MM.1S (cell line): ENCODE measurements around the gene CREB5.

ENCODE experiments used
- DNase-seq: peaks from one replicate; pipeline ENCODE4 v3.0.0-alpha.2; 2015
- H2AFZ ChIP-seq: fragments of 300-600 bp; sonication (generic); 2 replicates; pipeline ENCODE4 v1.6.0; 2016; ENCODE audit warnings: antibody characterized with exemption, low read length
- H3F3A ChIP-seq: fragments of 300-600 bp; sonication (generic); 2 replicates; pipeline ENCODE4 v1.6.1; 2016; ENCODE audit warnings: mild to moderate bottlenecking, antibody characterized with exemption, low read length, moderate library complexity, mixed read lengths; ENCODE audit not compliant: insufficient read depth
- H3K27ac ChIP-seq: fragments of 300-600 bp; sonication (generic); 2 replicates; pipeline ENCODE4 v1.5.1; 2016; ENCODE audit warnings: mild to moderate bottlenecking, low read length
- H3K27me3 ChIP-seq: fragments of 300-600 bp; sonication (generic); replicated peaks from 2 replicates; pipeline ENCODE4 v1.6.0; 2016; ENCODE audit warnings: low read length; ENCODE audit not compliant: insufficient read depth
- H3K36me3 ChIP-seq: fragments of 300-600 bp; sonication (generic); replicated peaks from 2 replicates; pipeline ENCODE4 v1.6.1; 2016; ENCODE audit warnings: mild to moderate bottlenecking, low read length, mixed read lengths; ENCODE audit not compliant: insufficient read depth
- H3K4me1 ChIP-seq: fragments of 300-600 bp; sonication (generic); 2 replicates; pipeline ENCODE4 v1.6.1; 2016; ENCODE audit warnings: low read length, mixed read lengths
- H3K4me2 ChIP-seq: fragments of 300-600 bp; sonication (generic); 2 replicates; pipeline ENCODE4 v1.6.0; 2016; ENCODE audit warnings: low read depth, low read length
- H3K4me3 ChIP-seq: fragments of 300-600 bp; sonication (generic); 2 replicates; pipeline ENCODE4 v1.5.1; 2016; ENCODE audit warnings: low read length, mixed read lengths
- H3K79me2 ChIP-seq: fragments of 300-600 bp; sonication (generic); 2 replicates; pipeline ENCODE4 v1.6.1; 2016; ENCODE audit warnings: mixed run types, low read length, mixed read lengths
- H3K9ac ChIP-seq: fragments of 300-600 bp; sonication (generic); 2 replicates; pipeline ENCODE4 v1.6.1; 2016; ENCODE audit warnings: low read length, mixed read lengths
- H3K9me2 ChIP-seq: fragments of 300-600 bp; sonication (generic); replicated peaks from 2 replicates; pipeline ENCODE4 v1.6.1; 2016; ENCODE audit warnings: mild to moderate bottlenecking, low read length, mixed read lengths; ENCODE audit not compliant: insufficient read depth
- H3K9me3 ChIP-seq: fragments of 300-600 bp; sonication (generic); replicated peaks from 2 replicates; pipeline ENCODE4 v1.6.1; 2016; ENCODE audit warnings: mild to moderate bottlenecking, low read length, mixed read lengths; ENCODE audit not compliant: insufficient read depth
- H4K20me1 ChIP-seq: fragments of 300-600 bp; sonication (generic); 2 replicates; pipeline ENCODE4 v1.6.1; 2016; ENCODE audit warnings: mild to moderate bottlenecking, low read length, moderate library complexity, mixed read lengths; ENCODE audit not compliant: insufficient read depth
- CTCF ChIP-seq: fragments of 300-600 bp; sonication (generic); IDR thresholded peaks from 2 replicates; pipeline ENCODE4 v1.5.1; 2016; ENCODE audit warnings: antibody characterized with exemption, low read length, mixed read lengths
- EZH2 ChIP-seq: fragments of 300-600 bp; sonication (generic); optimal IDR thresholded peaks from 2 replicates; pipeline ENCODE3; 2017; ENCODE audit warnings: low read depth, mild to moderate bottlenecking, antibody characterized with exemption, low read length, mixed read lengths
- EZH2phosphoT487 ChIP-seq: fragments of 300-600 bp; sonication (generic); IDR thresholded peaks from 2 replicates; pipeline ENCODE4 v1.6.1; 2018; ENCODE audit warnings: antibody characterized with exemption, low read length

CREB5 gene

GRCh38 chr7:28729727-28730126 is 317.4 kb downstream of the CREB5 start:
- no peak for TF ChIP-seq CTCF
- TF ChIP-seq EZH2 = no peak
- no peak for TF ChIP-seq EZH2phosphoT487
- H3K9me2 ChIP-seq = no peaks in the 10 kb centered on the region; the same call in 1 of the 2 replicates
- H3K36me3 ChIP-seq = no peaks in the 10 kb centered on the region
- H3F3A ChIP-seq = no peaks in the 10 kb centered on the region
- no peaks in the 10 kb centered on the region for H3K79me2 ChIP-seq
- H3K9ac ChIP-seq = no peak overlapping the region
- H3K27me3 ChIP-seq = no peaks in the 10 kb centered on the region
- DNase-seq = no peak
- no peaks in the 10 kb centered on the region for H3K9me3 ChIP-seq
- no peak overlapping the region for H3K4me2 ChIP-seq
- H4K20me1 ChIP-seq = no peaks in the 10 kb centered on the region
- no peak overlapping the region for H3K4me3 ChIP-seq
- H2AFZ ChIP-seq = no peak overlapping the region
- 0 out of 2 replicates have a peak, but pooled peaks cover 6% of the 10 kb centered on the region for H3K4me1 ChIP-seq
- no peak overlapping the region for H3K27ac ChIP-seq

GRCh38 chr7:28731092-28731658 is 318.9 kb downstream of the CREB5 start:
- Histone ChIP-seq H3K4me3 (no peak overlapping the region), H3K9me3 (no peaks in the 10 kb centered on the region), H3K79me2 (no peaks in the 10 kb centered on the region), H3K27ac (no peak overlapping the region), H2AFZ (no peak overlapping the region), H3K36me3 (no peaks in the 10 kb centered on the region), H3K9me2 (no peaks in the 10 kb centered on the region; the same call in 1 of the 2 replicates), H3F3A (no peaks in the 10 kb centered on the region), H3K27me3 (no peaks in the 10 kb centered on the region), H4K20me1 (no peaks in the 10 kb centered on the region), H3K9ac (no peak overlapping the region), H3K4me1 (no peaks in the 10 kb centered on the region), H3K4me2 (no peak overlapping the region)
- no peak for DNase-seq
- no peak for TF ChIP-seq CTCF
- TF ChIP-seq EZH2 = no peak

- Histone ChIP-seq H3F3A (no peaks in the 10 kb centered on the region), H2AFZ (no peak overlapping the region), H3K27me3 (no peaks in the 10 kb centered on the region), H3K79me2 (no peaks in the 10 kb centered on the region), H3K36me3 (no peaks in the 10 kb centered on the region), H3K9me3 (no peaks in the 10 kb centered on the region), H3K4me1 (no peaks in the 10 kb centered on the region), H3K27ac (no peak overlapping the region), H4K20me1 (no peaks in the 10 kb centered on the region), H3K4me3 (no peak overlapping the region), H3K9ac (no peak overlapping the region), H3K4me2 (no peak overlapping the region), H3K9me2 (no peaks in the 10 kb centered on the region; the same call in 1 of the 2 replicates)
- no peak for DNase-seq
- TF ChIP-seq CTCF = no peak
- no peak for TF ChIP-seq EZH2
- TF ChIP-seq EZH2phosphoT487 = no peak
These were observed 320.0 kb downstream of the CREB5 start for GRCh38 chr7:28732071-28732869.
